PC-9 (cell line): ENCODE results near the gene IRF2BPL.

Experiments
- CTCF ChIP-seq: fragments of 200-600 bp; sonication (generic); conservative IDR thresholded peaks from 2 replicates; pipeline ENCODE4 v1.6.1; 2017; ENCODE audit warnings: mixed run types, antibody characterized with exemption, mild to moderate bottlenecking, moderate library complexity
- EZH2 ChIP-seq: fragments of 200-600 bp; sonication (generic); IDR thresholded peaks from 2 replicates; pipeline ENCODE4 v1.8.0; 2017; ENCODE audit warnings: antibody characterized with exemption, low read depth

GRCh38 chr14:77046721-77047120, 18.2 kb upstream of the IRF2BPL start:
- no peak for TF ChIP-seq CTCF
- no peak for TF ChIP-seq EZH2
